H9 (cell line): ENCODE data around the gene GCN1. TPM values are rescaled to one million over a fixed set of nuclear protein-coding genes. Genes with fewer than 3 reads are reported as not detected.

Experiments used
- DNase-seq: peaks from one replicate; pipeline ENCODE4 v3.0.0-alpha.2; 2017
- H2AFZ ChIP-seq: one replicate; pipeline ENCODE4 v1.6.1; 2013; ENCODE audit warnings: mild to moderate bottlenecking, low read length, control low read depth, moderate library complexity
- H2AK5ac ChIP-seq: 2 replicates; pipeline ENCODE4 v1.6.1; 2013; ENCODE audit warnings: low read length, control low read depth, mixed read lengths; ENCODE audit not compliant: insufficient read length
- H2BK120ac ChIP-seq: one replicate; pipeline ENCODE4 v1.6.1; 2013; ENCODE audit warnings: low read depth, mild to moderate bottlenecking, low read length, control low read depth, inconsistent platforms; ENCODE audit not compliant: poor library complexity, severe bottlenecking
- H2BK12ac ChIP-seq: 2 replicates; pipeline ENCODE4 v1.6.1; 2013; ENCODE audit warnings: low read length, control low read depth, mixed read lengths, low read depth; ENCODE audit not compliant: insufficient read length
- H2BK15ac ChIP-seq: 2 replicates; pipeline ENCODE4 v1.6.1; 2013; ENCODE audit warnings: low read depth, low read length, control low read depth
- H2BK20ac ChIP-seq: one replicate; pipeline ENCODE4 v1.6.1; 2013; ENCODE audit warnings: low read depth, mild to moderate bottlenecking, low read length, control low read depth, inconsistent platforms; ENCODE audit not compliant: poor library complexity, severe bottlenecking
- H2BK5ac ChIP-seq: 2 replicates; pipeline ENCODE4 v1.6.1; 2013; ENCODE audit warnings: low read length, control low read depth, mixed read lengths; ENCODE audit not compliant: insufficient read length
- H3K14ac ChIP-seq: 2 replicates; pipeline ENCODE4 v1.6.1; 2013; ENCODE audit warnings: low read length, control low read depth; ENCODE audit not compliant: insufficient read depth
- H3K18ac ChIP-seq: 2 replicates; pipeline ENCODE4 v1.6.1; 2013; ENCODE audit warnings: low read depth, mild to moderate bottlenecking, mixed read lengths, low read length, control low read depth; ENCODE audit not compliant: insufficient read length
- H3K23ac ChIP-seq: 2 replicates; pipeline ENCODE4 v1.6.1; 2013; ENCODE audit warnings: low read length, control low read depth, mixed read lengths, low read depth; ENCODE audit not compliant: insufficient read length
- H3K23me2 ChIP-seq: 2 replicates; pipeline ENCODE4 v1.6.1; 2013; ENCODE audit warnings: low read depth, mild to moderate bottlenecking, mixed read lengths, low read length, control low read depth; ENCODE audit not compliant: insufficient read length, poor library complexity, severe bottlenecking
- H3K27ac ChIP-seq: 2 replicates; pipeline ENCODE4 v1.5.1; 2013; ENCODE audit warnings: low read length, control low read depth, mixed read lengths, low read depth; ENCODE audit not compliant: insufficient read length
- H3K27me3 ChIP-seq: 2 replicates; pipeline ENCODE4 v1.6.1; 2013; ENCODE audit warnings: low read length, control low read depth, inconsistent platforms; ENCODE audit not compliant: insufficient read depth
- H3K4ac ChIP-seq: 2 replicates; pipeline ENCODE4 v1.6.1; 2013; ENCODE audit warnings: low read depth, mild to moderate bottlenecking, control low read depth, inconsistent platforms, low read length, moderate library complexity
- H3K4me1 ChIP-seq: 2 replicates; pipeline ENCODE4 v1.6.1; 2013; ENCODE audit warnings: low read length, control low read depth, inconsistent platforms; ENCODE audit not compliant: insufficient read depth
- H3K4me2 ChIP-seq: 2 replicates; pipeline ENCODE4 v1.6.1; 2013; ENCODE audit warnings: low read length, control low read depth, mixed read lengths; ENCODE audit not compliant: insufficient read length, insufficient read depth
- H3K56ac ChIP-seq: 2 replicates; pipeline ENCODE4 v1.6.1; 2013; ENCODE audit warnings: low read depth, mild to moderate bottlenecking, mixed read lengths, low read length, control low read depth; ENCODE audit not compliant: insufficient read length
- H3K79me1 ChIP-seq: 2 replicates; pipeline ENCODE4 v1.6.1; 2013; ENCODE audit warnings: low read depth, mild to moderate bottlenecking, moderate library complexity, low read length, control low read depth, inconsistent platforms; ENCODE audit not compliant: insufficient read depth, poor library complexity, severe bottlenecking
- H3K79me2 ChIP-seq: 2 replicates; pipeline ENCODE4 v1.6.1; 2013; ENCODE audit warnings: low read length, control low read depth, inconsistent platforms; ENCODE audit not compliant: insufficient read depth
- H3K9ac ChIP-seq: 2 replicates; pipeline ENCODE4 v1.6.1; 2013; ENCODE audit warnings: low read length, control low read depth, mixed read lengths; ENCODE audit not compliant: insufficient read length; ENCODE audit errors: extremely low read depth
- H3K9me3 ChIP-seq: one replicate; pipeline ENCODE4 v1.6.1; 2013; ENCODE audit warnings: low read depth, low read length, inconsistent platforms; ENCODE audit not compliant: control insufficient read depth
- H3T11ph ChIP-seq: one replicate; pipeline ENCODE4 v1.6.1; 2013; ENCODE audit warnings: mild to moderate bottlenecking, low read length, control low read depth, inconsistent platforms
- H4K20me1 ChIP-seq: one replicate; pipeline ENCODE4 v1.6.1; 2013; ENCODE audit not compliant: control insufficient read depth, insufficient read length, insufficient read depth
- H4K5ac ChIP-seq: 2 replicates; pipeline ENCODE4 v1.6.1; 2013; ENCODE audit warnings: low read depth, mild to moderate bottlenecking, mixed read lengths, low read length, control low read depth; ENCODE audit not compliant: insufficient read length
- H4K8ac ChIP-seq: replicated peaks from 2 replicates; pipeline ENCODE4 v1.6.1; 2013; ENCODE audit warnings: low read length, control low read depth, mixed read lengths, low read depth; ENCODE audit not compliant: insufficient read length
- H4K91ac ChIP-seq: 2 replicates; pipeline ENCODE4 v1.6.1; 2013; ENCODE audit warnings: low read depth, mild to moderate bottlenecking, moderate library complexity, mixed read lengths, low read length, control low read depth; ENCODE audit not compliant: insufficient read length
- H3K27ac Mint-ChIP-seq, 3 experiments: 2 replicates in 2 of 3; 3 replicates in 1 of 3; pipeline ENCODE4 v1.8.0; 2020 to 2021; ENCODE audit warnings: mixed read lengths in 3 of 3, mild to moderate bottlenecking in 1 of 3, moderate library complexity in 1 of 3
- H3K27me3 Mint-ChIP-seq: 2 replicates; pipeline ENCODE4 v1.8.0; 2021; ENCODE audit warnings: low read depth, mild to moderate bottlenecking, moderate library complexity, mixed read lengths
- H3K36me3 Mint-ChIP-seq, 3 experiments: 2 replicates in 2 of 3; 3 replicates in 1 of 3; pipeline ENCODE4 v1.8.0; 2020 to 2021; ENCODE audit warnings: low read depth in 3 of 3, mixed read lengths in 3 of 3; ENCODE audit not compliant: insufficient read depth in 1 of 3
- H3K4me1 Mint-ChIP-seq, 2 experiments: 2 replicates each; pipeline ENCODE4 v1.8.0; 2020; ENCODE audit warnings: mixed read lengths in 2 of 2
- H3K4me3 Mint-ChIP-seq, 2 experiments: 2 replicates in 1 of 2; 3 replicates in 1 of 2; pipeline ENCODE4 v1.8.0; 2020 to 2021; ENCODE audit warnings: mild to moderate bottlenecking in 2 of 2, mixed read lengths in 2 of 2, moderate library complexity in 1 of 2
- H3K9me3 Mint-ChIP-seq, 2 experiments: 2 replicates in 1 of 2; 3 replicates in 1 of 2; pipeline ENCODE4 v1.8.0; 2020; ENCODE audit warnings: mild to moderate bottlenecking in 2 of 2, mixed read lengths in 2 of 2, moderate library complexity in 1 of 2
- WGBS: extraction: QIAGEN DNeasy Blood & Tissue Kit; methylation state at CpG from one replicate; pipeline ENCODE4 v1.1.7; 2013; ENCODE audit warnings: missing lambda C conversion rate, low lambda C conversion rate, mixed read lengths; ENCODE audit not compliant: insufficient read length; ENCODE audit errors: extremely low coverage; 5-methylcytosine and 5-hydroxymethylcytosine counted together
- total RNA-seq: library from RNA; stranded (reverse); gene quantifications from 2 replicates; pipeline ENCODE4 v1.2.1, GENCODE V29; 2021
- TF ChIP-seq, protein P1 (sequence below): fragments of 200-600 bp; sonication (generic); conservative IDR thresholded peaks from 3 replicates; pipeline ENCODE4 v1.8.0; 2021; ENCODE audit warnings: antibody characterized with exemption, mild to moderate bottlenecking

GCN1 gene
- total RNA-seq, 1 experiment from 2014 or later, result 137 TPM

DNA sequence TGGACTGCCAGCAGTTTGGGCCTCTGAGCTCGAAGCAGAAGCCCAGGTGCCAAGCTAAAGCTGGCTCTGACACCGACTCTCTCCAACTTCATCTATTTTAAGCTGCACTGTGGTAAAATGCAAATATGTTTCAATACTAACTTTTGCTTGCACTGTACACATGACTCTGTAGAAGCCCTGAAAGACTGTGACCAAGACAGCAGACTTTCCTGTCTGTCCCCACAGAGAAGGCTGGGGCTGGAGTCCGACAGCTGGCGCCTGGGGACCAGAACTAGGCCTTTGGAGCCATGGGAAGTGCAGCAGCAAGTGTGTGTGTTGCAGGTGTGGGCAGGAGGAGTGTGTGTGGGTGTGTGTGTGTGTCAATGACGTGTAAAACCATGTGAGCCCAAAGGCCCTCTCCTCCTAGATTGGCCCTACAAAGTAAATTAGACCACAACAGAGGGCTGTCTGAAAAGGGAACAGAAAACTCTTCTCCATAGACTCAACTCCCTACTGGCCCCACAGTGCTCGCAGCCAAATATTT, 61.6 kb downstream of the GCN1 start:
- Histone ChIP-seq H3K27me3 (no peaks in the 10 kb centered on the region), H3K14ac (no peak overlapping the region), H4K5ac (no peak overlapping the region), H4K20me1 (no peaks in the 10 kb centered on the region), H3K4me2 (no peak overlapping the region), H2BK120ac (no peak overlapping the region), H3K9ac (no peak overlapping the region), H3K4ac (no peak overlapping the region), H2BK20ac (no peak overlapping the region), H4K8ac (no peak overlapping the region), H3K56ac (no peak overlapping the region), H4K91ac (no peak overlapping the region), H3K79me1 (no peaks in the 10 kb centered on the region), H2BK5ac (no peak overlapping the region), H3K23me2 (no peaks in the 10 kb centered on the region), H3K18ac (no peak overlapping the region), H3K79me2 (no peaks in the 10 kb centered on the region), H3K4me1 (no peaks in the 10 kb centered on the region), H3K9me3 (no peaks in the 10 kb centered on the region), H2BK15ac (no peak overlapping the region), H2BK12ac (no peak overlapping the region), H2AK5ac (no peak overlapping the region), H3K23ac (no peak overlapping the region), H3K27ac (no peak overlapping the region), H2AFZ (no peak overlapping the region), H3T11ph (no peak overlapping the region)
- no peak for DNase-seq
- Mint-ChIP-seq H3K27me3 (no peaks in the 10 kb centered on the region), H3K9me3 (no peaks in the 10 kb centered on the region), H3K36me3 (peaks cover 59 to 98% (median 94%) of the 10 kb centered on the region in 3 experiments; a peak in 6 of 7 replicates), H3K4me1 (no peaks in the 10 kb centered on the region), H3K4me3 (no peak overlapping the region), H3K27ac (no peak overlapping the region)
- no CpG with 5 or more reads among the region's 6 CpGs for WGBS
- TF ChIP-seq, protein P1, sequence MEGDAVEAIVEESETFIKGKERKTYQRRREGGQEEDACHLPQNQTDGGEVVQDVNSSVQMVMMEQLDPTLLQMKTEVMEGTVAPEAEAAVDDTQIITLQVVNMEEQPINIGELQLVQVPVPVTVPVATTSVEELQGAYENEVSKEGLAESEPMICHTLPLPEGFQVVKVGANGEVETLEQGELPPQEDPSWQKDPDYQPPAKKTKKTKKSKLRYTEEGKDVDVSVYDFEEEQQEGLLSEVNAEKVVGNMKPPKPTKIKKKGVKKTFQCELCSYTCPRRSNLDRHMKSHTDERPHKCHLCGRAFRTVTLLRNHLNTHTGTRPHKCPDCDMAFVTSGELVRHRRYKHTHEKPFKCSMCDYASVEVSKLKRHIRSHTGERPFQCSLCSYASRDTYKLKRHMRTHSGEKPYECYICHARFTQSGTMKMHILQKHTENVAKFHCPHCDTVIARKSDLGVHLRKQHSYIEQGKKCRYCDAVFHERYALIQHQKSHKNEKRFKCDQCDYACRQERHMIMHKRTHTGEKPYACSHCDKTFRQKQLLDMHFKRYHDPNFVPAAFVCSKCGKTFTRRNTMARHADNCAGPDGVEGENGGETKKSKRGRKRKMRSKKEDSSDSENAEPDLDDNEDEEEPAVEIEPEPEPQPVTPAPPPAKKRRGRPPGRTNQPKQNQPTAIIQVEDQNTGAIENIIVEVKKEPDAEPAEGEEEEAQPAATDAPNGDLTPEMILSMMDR, result no peak
